Mesenchymal stem cell (in vitro differentiated cells and primary cell): ENCODE measurements around the gene C8G.

ENCODE experiments used
- DNase-seq: peaks from one replicate; pipeline ENCODE4 v3.0.0-alpha.2; 2013
- H2AFZ ChIP-seq: one replicate; pipeline ENCODE4 v1.6.1; 2013; ENCODE audit warnings: low read depth, mild to moderate bottlenecking, control low read depth, inconsistent platforms, low read length, moderate library complexity
- H2AK5ac ChIP-seq: 2 replicates; pipeline ENCODE4 v1.6.1; 2013; ENCODE audit warnings: low read length, moderate library complexity, mild to moderate bottlenecking, inconsistent platforms; ENCODE audit not compliant: severe bottlenecking
- H2BK120ac ChIP-seq: one replicate; pipeline ENCODE4 v1.6.1; 2013; ENCODE audit warnings: low read depth, mild to moderate bottlenecking, inconsistent platforms, low read length, moderate library complexity
- H2BK12ac ChIP-seq, 2 experiments: one replicate each; pipeline ENCODE4 v1.6.1; 2013; ENCODE audit warnings: inconsistent platforms in 2 of 2, low read length in 2 of 2, mild to moderate bottlenecking in 2 of 2, moderate library complexity in 2 of 2, control low read depth in 1 of 2
- H2BK15ac ChIP-seq: one replicate; pipeline ENCODE4 v1.6.1; 2013; ENCODE audit warnings: mild to moderate bottlenecking, low read depth, inconsistent platforms; ENCODE audit not compliant: poor library complexity, severe bottlenecking
- H2BK5ac ChIP-seq: 2 replicates; pipeline ENCODE4 v1.6.1; 2013; ENCODE audit warnings: low read depth, mild to moderate bottlenecking, low read length, control low read depth, inconsistent platforms; ENCODE audit not compliant: poor library complexity, severe bottlenecking
- H3K14ac ChIP-seq, 2 experiments: one replicate each; pipeline ENCODE4 v1.6.1; 2013; ENCODE audit warnings: inconsistent platforms in 2 of 2, low read length in 2 of 2, control low read depth in 1 of 2, mild to moderate bottlenecking in 1 of 2, moderate library complexity in 1 of 2
- H3K18ac ChIP-seq, 2 experiments: one replicate each; pipeline ENCODE4 v1.6.1; 2013; ENCODE audit warnings: inconsistent platforms in 2 of 2, low read length in 2 of 2, control low read depth in 1 of 2, low read depth in 1 of 2, mild to moderate bottlenecking in 1 of 2
- H3K23ac ChIP-seq, 2 experiments: one replicate each; pipeline ENCODE4 v1.6.1; 2013; ENCODE audit warnings: inconsistent platforms in 2 of 2, low read length in 2 of 2, mild to moderate bottlenecking in 2 of 2, moderate library complexity in 2 of 2, control low read depth in 1 of 2
- H3K27ac ChIP-seq: 2 replicates; pipeline ENCODE4 v1.5.1; 2013; ENCODE audit warnings: mild to moderate bottlenecking, moderate library complexity, low read length, control low read depth, inconsistent platforms; ENCODE audit not compliant: poor library complexity, severe bottlenecking
- H3K27me3 ChIP-seq, 2 experiments: 2 replicates each; pipeline versions ENCODE4 v1.6.1 to v1.7.0; 2013; ENCODE audit warnings: low read length in 2 of 2, mild to moderate bottlenecking in 2 of 2, moderate library complexity in 2 of 2, control low read depth in 1 of 2, inconsistent platforms in 1 of 2; ENCODE audit not compliant: control insufficient read depth in 1 of 2, insufficient read depth in 1 of 2
- H3K36me3 ChIP-seq, 2 experiments: 2 replicates each; pipeline versions ENCODE4 v1.6.1 to v1.7.0; 2013; ENCODE audit warnings: low read length in 2 of 2, control low read depth in 1 of 2, inconsistent platforms in 1 of 2, low read depth in 1 of 2, mild to moderate bottlenecking in 1 of 2; ENCODE audit not compliant: insufficient read depth in 2 of 2, control insufficient read depth in 1 of 2
- H3K4ac ChIP-seq, 2 experiments: one replicate each; pipeline ENCODE4 v1.6.1; 2013; ENCODE audit warnings: inconsistent platforms in 2 of 2, low read length in 2 of 2, mild to moderate bottlenecking in 2 of 2, moderate library complexity in 2 of 2, control low read depth in 1 of 2, low read depth in 1 of 2
- H3K4me1 ChIP-seq: 2 replicates; pipeline ENCODE4 v1.6.1; 2013; ENCODE audit warnings: low read depth, low read length, control low read depth; ENCODE audit not compliant: control insufficient read depth, insufficient read depth
- H3K4me2 ChIP-seq: 2 replicates; pipeline ENCODE4 v1.6.1; 2013; ENCODE audit warnings: low read length, mild to moderate bottlenecking, inconsistent platforms; ENCODE audit not compliant: poor library complexity, severe bottlenecking
- H3K4me3 ChIP-seq, 2 experiments: 2 replicates each; pipeline versions ENCODE4 v1.5.1 to v1.7.0; 2013; ENCODE audit warnings: low read length in 2 of 2, mild to moderate bottlenecking in 2 of 2, control low read depth in 1 of 2, low read depth in 1 of 2; ENCODE audit not compliant: insufficient read depth in 1 of 2
- H3K79me1 ChIP-seq: replicated peaks from 2 replicates; pipeline ENCODE4 v1.6.1; 2013; ENCODE audit warnings: mild to moderate bottlenecking, control low read depth, low read length, inconsistent platforms; ENCODE audit not compliant: poor library complexity, severe bottlenecking
- H3K9ac ChIP-seq: 2 replicates; pipeline ENCODE4 v1.7.0; 2013; ENCODE audit warnings: mild to moderate bottlenecking, low read length, moderate library complexity
- H3K9me3 ChIP-seq: 2 replicates; pipeline ENCODE4 v1.7.0; 2013; ENCODE audit warnings: mild to moderate bottlenecking, low read length; ENCODE audit not compliant: control insufficient read depth
- H4K8ac ChIP-seq: one replicate; pipeline ENCODE4 v1.6.1; 2013; ENCODE audit warnings: inconsistent platforms, mild to moderate bottlenecking, low read length, moderate library complexity
- H4K91ac ChIP-seq: one replicate; pipeline ENCODE4 v1.6.1; 2013; ENCODE audit warnings: mild to moderate bottlenecking, low read length, inconsistent platforms
- WGBS: methylation state at CpG from one replicate; pipeline ENCODE4 v1.1.7; 2013; ENCODE audit warnings: mixed read lengths; 5-methylcytosine and 5-hydroxymethylcytosine counted together

C8G gene

DNA sequence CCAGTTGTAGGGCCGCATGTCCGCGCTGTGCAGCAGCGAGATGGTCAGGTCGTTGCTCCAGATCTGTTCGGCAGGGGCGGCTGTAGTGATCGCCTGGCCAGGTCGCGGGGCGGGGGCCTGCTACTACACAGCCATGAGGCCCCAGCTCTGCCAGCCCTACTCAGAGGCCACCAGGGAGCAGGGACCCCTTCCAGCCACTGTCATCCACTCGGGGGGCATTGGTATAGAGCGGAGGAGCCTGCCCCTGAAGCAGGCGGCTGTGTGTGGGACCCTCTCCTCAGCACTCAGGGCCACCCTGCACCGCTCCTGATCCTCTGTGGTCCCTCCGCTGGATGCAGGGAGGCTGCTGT lies 2.2 kb upstream of the C8G start:
- no peak overlapping the region for H2BK12ac ChIP-seq
- no peak overlapping the region for H2AK5ac ChIP-seq
- H3K4ac ChIP-seq, result no peak overlapping the region
- peak overlapping the region; percentile 69 for H3K4me2 ChIP-seq
- peaks cover 26% of the 10 kb centered on the region for H3K79me1 ChIP-seq
- H4K8ac ChIP-seq, result no peak overlapping the region
- peak overlapping the region; percentile 92 for H3K9ac ChIP-seq
- peak overlapping the region; percentile 89 to 90 for H3K4me3 ChIP-seq
- H3K9me3 ChIP-seq, result no peaks in the 10 kb centered on the region
- H2AFZ ChIP-seq, result no peak overlapping the region
- H4K91ac ChIP-seq, result no peak overlapping the region
- WGBS, result 90% methylated on average over 16 of the region's 16 CpGs
- H3K23ac ChIP-seq, result no peak overlapping the region
- H3K27ac ChIP-seq, result no peak overlapping the region
- H3K36me3 ChIP-seq, result peaks cover 41 to 53% of the 10 kb centered on the region in 2 experiments
- no peak overlapping the region for H3K18ac ChIP-seq
- DNase-seq, result no peak
- H3K27me3 ChIP-seq, result no peaks in the 10 kb centered on the region
- H3K14ac ChIP-seq, result no peak overlapping the region
- no peak overlapping the region for H2BK120ac ChIP-seq
- peak overlapping the region; percentile 13 for H2BK15ac ChIP-seq
- H2BK5ac ChIP-seq, result no peak overlapping the region
- peaks cover 27% of the 10 kb centered on the region for H3K4me1 ChIP-seq

DNA sequence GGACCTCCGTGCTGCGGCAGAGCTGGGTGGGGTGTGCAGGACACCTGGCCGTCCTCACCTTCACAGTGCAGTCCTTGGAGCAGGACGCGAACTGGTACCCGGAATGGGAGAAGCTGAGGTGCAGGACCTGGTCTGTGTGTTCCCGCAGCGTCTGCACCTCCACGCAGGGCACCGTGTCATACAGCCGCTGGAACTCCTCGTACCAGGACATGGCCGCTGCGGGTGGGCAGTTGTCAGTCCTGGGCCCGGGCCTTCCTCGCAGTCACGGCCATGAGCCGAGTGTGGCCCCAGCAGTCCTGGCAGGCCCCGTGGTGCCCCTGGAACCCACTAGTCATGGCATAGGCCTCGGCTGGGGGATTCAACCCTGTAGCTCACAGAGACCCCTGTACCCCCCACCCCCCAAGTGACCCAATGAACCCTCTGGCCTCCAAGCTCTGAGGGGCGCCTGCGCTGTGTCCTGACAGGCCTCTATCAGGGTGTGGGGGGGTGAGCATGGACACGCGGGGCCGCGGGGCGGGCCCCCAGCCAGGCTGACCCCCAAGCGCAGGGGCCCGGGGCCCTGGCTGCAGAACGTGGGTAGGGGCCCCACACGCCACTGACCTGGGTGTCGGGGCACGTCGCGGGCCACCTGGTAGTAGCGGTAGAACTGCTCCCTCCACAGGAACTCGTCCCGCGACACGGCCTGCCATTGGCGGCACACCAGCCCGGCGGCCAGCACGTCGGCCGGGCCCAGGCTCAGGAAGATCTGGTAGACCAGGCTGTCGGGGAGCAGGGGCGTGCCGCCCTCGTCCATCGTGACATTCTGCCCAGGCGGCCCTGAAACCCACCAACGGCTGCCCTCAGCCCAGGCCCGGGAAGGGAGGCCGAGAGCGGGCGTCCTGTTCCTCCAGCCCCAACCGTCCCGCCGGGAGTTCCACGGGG lies 1.5 kb upstream of the C8G start:
- peak overlapping the region; percentile 88 to 95 for H3K18ac ChIP-seq
- peak overlapping the region; percentile 89 to 90 for H3K4me3 ChIP-seq
- H3K27me3 ChIP-seq, result no peaks in the 10 kb centered on the region
- peaks cover 25% of the 10 kb centered on the region for H3K79me1 ChIP-seq
- no peak overlapping the region for H3K27ac ChIP-seq
- H4K91ac ChIP-seq, result peak overlapping the region; percentile 95
- no peaks in the 10 kb centered on the region for H3K9me3 ChIP-seq
- DNase-seq, result no peak
- peak overlapping the region; percentile 92 for H3K9ac ChIP-seq
- H2AFZ ChIP-seq, result no peak overlapping the region
- H3K4me1 ChIP-seq, result peaks cover 30% of the 10 kb centered on the region
- peaks cover 41 to 49% of the 10 kb centered on the region in 2 experiments for H3K36me3 ChIP-seq
- H2BK5ac ChIP-seq, result peak overlapping the region; percentile 9
- peak overlapping the region in 1 of 2 experiments; percentile 70 for H2BK12ac ChIP-seq
- peak overlapping the region; percentile 79 to 97 for H3K23ac ChIP-seq
- peak overlapping the region; percentile 69 for H3K4me2 ChIP-seq
- WGBS, result 29% methylated on average over 51 of the region's 61 CpGs
- peak overlapping the region in 1 of 2 experiments; percentile 98 for H3K14ac ChIP-seq
- peak overlapping the region; percentile 53 for H4K8ac ChIP-seq
- H3K4ac ChIP-seq, result peak overlapping the region; percentile 67 to 97
- H2BK15ac ChIP-seq, result no peak overlapping the region
- H2BK120ac ChIP-seq, result peak overlapping the region; percentile 83
- H2AK5ac ChIP-seq, result no peak overlapping the region

DNA sequence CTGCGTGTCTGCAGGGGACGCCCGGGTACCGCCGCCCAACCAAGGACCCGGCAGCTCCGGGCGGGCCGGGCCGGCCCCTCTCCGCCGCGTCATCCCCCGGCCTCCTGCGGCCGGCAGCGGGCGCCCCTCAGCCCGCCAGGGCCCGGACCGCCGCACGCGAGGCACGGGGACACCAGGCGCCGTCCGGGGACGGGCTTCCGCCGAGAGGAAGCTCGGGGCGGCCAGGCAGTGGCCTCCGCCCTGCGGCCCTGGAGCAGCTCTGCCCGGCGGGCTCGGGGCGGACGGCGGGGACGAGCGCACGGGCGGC lies 878 bp upstream of the C8G start:
- peaks cover 25% of the 10 kb centered on the region for H3K79me1 ChIP-seq
- H3K4ac ChIP-seq, result peak overlapping the region; percentile 67 to 97
- peak overlapping the region; percentile 89 to 90 for H3K4me3 ChIP-seq
- H3K27ac ChIP-seq, result no peak overlapping the region
- peak; percentile 72 for DNase-seq
- peaks cover 38 to 48% of the 10 kb centered on the region in 2 experiments for H3K36me3 ChIP-seq
- peak overlapping the region in 1 of 2 experiments; percentile 98 for H3K14ac ChIP-seq
- peak overlapping the region; percentile 92 for H3K9ac ChIP-seq
- peak overlapping the region; percentile 93 for H2BK15ac ChIP-seq
- H3K27me3 ChIP-seq, result no peaks in the 10 kb centered on the region
- H3K9me3 ChIP-seq, result no peaks in the 10 kb centered on the region
- H3K4me2 ChIP-seq, result peak overlapping the region; percentile 69
- peak overlapping the region; percentile 83 for H2BK120ac ChIP-seq
- peak overlapping the region; percentile 88 to 95 for H3K18ac ChIP-seq
- peak overlapping the region; percentile 32 for H2AFZ ChIP-seq
- no peak overlapping the region for H3K23ac ChIP-seq
- no peak overlapping the region for H2BK12ac ChIP-seq
- H2BK5ac ChIP-seq, result peak overlapping the region; percentile 81
- H4K91ac ChIP-seq, result peak overlapping the region; percentile 95
- no peak overlapping the region for H2AK5ac ChIP-seq
- peak overlapping the region; percentile 94 for H4K8ac ChIP-seq
- H3K4me1 ChIP-seq, result peaks cover 32% of the 10 kb centered on the region
- 0% methylated on average over 19 of the region's 45 CpGs for WGBS

- Histone ChIP-seq H3K4me2 (no peak overlapping the region), H3K4me1 (peaks cover 41% of the 10 kb centered on the region), H3K18ac (peak overlapping the region in 1 of 2 experiments; percentile 71), H3K9ac (no peak overlapping the region), H2BK5ac (no peak overlapping the region), H2BK12ac (peak overlapping the region in 1 of 2 experiments; percentile 19), H2AK5ac (no peak overlapping the region), H3K79me1 (peaks cover 14% of the 10 kb centered on the region), H2BK120ac (no peak overlapping the region), H4K8ac (peak overlapping the region; percentile 58), H3K27me3 (no peaks in the 10 kb centered on the region), H3K27ac (no peak overlapping the region), H3K14ac (no peak overlapping the region), H3K4ac (no peak overlapping the region), H2BK15ac (peak overlapping the region; percentile 6), H4K91ac (peak overlapping the region; percentile 44), H3K9me3 (no peaks in the 10 kb centered on the region), H3K4me3 (no peak overlapping the region), H2AFZ (no peak overlapping the region), H3K23ac (no peak overlapping the region), H3K36me3 (peaks cover 24 to 34% of the 10 kb centered on the region in 2 experiments)
- no peak for DNase-seq
- WGBS, result 93% methylated on average over 28 of the region's 30 CpGs
Observed at GRCh38 chr9:136945333-136946227, 537 bp downstream of the C8G start.
